Measurements from ENCODE around the gene CTDP1.

Gene CTDP1

DNA sequence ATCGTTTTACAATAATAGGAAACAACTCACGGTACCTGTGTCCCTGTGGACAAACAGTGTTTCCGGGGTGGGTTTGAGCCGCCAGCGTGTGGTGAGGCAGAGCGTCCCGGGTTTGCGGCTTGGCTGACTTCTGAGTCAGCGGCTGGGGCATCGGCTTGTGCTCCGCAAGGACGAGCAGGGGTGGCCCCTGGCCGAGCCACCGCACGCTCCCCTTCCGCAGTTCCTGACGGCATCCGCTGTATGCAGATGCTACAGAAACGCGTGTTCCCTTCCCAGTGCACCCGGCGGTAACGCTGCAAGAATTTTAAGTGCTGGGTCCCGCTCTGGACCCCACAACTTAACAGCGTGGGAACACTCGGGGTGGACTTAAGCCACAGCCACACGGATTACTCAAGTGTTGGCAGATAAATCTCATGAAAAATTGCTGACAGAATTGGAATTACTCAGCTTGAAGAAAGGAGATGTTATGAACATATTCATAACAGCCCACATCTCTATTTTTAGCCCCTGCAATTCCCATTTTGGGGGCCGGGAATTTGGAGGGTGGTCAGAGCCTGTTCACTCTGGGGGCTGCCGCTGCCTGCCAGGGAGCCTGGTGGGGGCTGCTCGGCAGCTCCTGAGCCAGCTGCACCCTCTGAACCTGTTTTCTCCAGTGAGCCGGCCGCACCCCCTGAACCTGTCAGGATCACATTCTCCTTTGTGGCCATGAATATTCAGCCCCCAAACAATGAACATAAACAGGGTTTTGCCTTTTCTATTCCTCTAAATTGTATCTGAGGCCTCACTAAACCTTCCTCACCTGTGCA, 105.6 kb downstream of the CTDP1 start:
- DNase-seq (ENCODE audit: low read depth): no peak

DNA sequence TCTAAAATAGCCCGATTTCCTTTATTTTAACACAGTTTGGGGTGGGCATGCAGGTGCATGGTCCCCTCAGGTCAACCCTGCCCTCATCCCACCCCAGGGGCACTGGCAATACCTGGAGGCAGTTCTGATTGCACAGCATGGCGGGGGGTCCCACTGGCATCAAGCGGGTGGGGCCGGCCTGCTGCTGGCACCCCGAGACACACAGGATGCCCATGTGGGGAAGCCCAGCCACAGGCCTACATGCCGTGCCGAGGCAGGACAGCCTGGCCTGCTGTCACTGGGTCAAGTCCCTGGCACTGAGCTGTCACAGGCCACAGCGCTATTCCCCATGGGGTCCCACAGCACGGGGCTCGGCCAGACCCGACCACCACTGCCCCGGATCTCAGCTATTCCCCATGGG, 106.2 kb downstream of the CTDP1 start:
- no peak for DNase-seq (ENCODE audit: low read depth)

DNA sequence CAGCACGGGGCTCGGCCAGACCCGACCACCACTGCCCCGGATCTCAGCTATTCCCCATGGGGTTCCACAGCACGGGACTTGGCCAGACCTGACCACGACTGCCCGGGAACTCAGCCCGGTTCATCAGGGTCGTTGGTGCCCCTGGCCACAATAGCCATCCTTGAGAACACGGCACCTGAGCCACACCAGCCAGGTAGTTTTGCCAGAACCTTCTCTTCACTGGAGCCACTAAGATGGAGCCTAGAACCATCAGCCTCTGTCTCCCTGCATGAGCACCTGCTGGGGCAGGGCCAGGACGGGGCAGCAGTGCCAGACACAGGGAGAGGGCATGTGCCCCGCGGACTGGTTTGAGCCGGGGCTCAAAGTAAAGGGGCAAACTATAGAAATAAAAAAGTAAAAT, 106.7 kb downstream of the CTDP1 start:
- DNase-seq (ENCODE audit: low read depth): no peak

- no peak for DNase-seq (ENCODE audit: low read depth)
Observed at GRCh38 chr18:79786786-79787526, 107.4 kb downstream of the CTDP1 start.

DNA sequence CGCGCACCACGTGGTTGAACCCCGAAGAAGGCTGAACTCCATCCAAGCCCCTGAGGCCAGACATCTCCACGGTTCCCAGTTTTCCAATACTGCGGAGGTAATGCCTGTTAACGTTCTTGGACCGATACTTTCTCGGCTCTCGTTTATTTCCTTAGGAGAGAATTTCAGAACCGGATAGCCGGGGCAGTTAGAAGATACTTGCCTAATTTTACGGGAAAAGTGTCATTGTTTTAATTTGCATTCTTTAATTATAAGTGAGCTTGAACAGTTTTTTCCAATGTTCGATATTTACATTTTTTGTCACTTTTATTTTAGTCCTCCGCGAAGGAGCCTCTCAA, 107.9 kb downstream of the CTDP1 start:
- no peak for DNase-seq (ENCODE audit: low read depth)

DNA sequence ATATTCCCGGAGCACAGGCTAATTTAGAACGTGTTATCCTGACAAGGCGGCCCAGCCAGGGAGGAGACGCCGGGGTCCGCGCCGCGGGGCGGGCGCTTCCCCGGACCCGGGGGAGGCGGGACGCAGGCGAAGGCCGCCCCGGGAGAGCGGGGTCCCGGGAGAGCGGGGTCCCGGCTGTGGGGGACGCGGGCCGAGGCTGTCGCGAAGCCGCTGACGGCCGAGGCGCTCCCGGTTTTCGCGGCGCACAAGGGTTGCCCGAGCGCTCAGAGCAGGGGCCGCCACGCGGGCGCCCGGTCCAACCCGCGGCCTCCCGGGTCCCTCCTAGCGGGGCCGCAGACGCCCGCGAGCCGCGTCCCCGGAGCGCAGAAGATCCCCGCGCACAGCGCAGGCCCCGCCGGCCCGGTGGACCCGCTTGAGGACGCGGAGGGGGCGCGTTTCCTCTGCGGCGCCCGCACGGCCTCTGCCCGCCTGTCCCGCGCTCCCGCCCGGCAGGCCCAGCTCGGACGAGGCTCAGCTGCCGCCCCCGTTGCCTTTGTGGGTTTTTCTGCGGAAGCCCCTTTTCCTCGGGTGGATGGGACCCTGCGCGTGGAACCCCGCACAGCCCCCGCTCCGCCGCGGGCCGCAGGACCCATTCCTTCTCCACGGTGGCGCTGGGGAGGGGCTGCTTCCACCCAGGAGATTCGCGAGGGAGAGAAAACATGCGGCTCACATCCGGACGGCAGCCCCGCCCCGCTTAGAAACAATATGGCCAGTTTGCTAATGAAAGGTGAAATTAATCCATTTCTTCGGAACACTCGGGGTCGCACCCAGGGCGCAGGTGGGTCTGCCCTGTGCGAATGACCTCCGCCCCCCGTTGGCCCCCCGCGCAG, 108.5 kb downstream of the CTDP1 start:
- no peak for DNase-seq (ENCODE audit: low read depth)

DNA sequence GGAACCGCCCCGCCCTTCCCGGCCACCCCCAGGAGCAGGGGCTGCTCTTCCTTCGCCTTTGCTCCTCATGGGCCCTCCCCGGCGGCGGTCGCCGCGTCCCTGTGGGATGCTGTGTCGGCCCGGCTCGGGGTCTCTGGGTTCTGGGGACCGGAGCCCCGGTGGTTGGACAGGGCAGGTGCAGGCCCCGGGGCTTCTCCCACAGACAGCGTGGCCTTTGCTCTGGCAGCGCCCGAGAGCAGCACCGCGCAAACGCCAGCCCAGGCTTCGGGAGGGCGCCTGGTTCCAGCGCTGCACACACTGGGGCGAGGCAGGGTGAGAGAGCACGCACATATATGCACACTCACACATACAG, 109.1 kb downstream of the CTDP1 start:
- DNase-seq (ENCODE audit: low read depth): no peak

DNA sequence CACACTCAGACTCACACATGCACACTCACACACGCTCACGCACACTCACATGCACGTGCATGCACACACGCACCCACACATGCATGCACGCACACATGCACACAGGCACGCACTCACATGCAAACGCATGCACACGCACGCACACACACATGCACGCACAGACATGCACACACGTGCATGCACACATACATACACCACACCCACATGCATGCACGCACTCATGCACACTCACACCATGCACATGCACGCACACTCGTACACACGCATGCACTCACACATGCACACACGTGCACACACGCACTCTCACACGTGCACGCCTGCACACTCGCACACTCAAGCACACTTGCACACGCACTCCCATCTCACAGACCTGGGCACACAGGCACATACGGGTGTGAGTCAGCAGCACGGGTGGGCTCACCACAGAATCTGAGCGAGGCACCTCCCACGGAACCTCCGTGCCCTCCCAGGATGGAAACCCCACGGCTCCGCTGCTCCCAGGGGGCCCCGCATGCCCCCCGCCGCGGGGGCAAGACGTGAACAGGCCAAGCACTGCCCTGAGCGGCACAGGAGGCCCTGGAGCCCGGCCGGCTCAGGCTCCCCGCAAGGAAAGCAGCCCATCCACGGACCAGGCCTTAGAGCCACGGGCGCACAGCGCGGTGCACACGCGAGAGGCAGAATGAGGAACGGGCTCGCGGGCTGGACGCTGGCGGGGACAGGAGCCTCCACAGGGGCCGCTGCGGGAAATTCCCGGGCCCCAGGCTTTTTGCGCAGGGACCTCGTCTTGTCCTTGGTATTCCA, 109.7 kb downstream of the CTDP1 start:
- no peak for DNase-seq (ENCODE audit: low read depth)

GRCh38 chr18:79789901-79790890, 110.6 kb downstream of the CTDP1 start:
- DNase-seq (ENCODE audit: low read depth): no peak

GRCh38 chr18:79790996-79791972, 111.7 kb downstream of the CTDP1 start:
- DNase-seq (ENCODE audit: low read depth): peak; percentile 35

DNA sequence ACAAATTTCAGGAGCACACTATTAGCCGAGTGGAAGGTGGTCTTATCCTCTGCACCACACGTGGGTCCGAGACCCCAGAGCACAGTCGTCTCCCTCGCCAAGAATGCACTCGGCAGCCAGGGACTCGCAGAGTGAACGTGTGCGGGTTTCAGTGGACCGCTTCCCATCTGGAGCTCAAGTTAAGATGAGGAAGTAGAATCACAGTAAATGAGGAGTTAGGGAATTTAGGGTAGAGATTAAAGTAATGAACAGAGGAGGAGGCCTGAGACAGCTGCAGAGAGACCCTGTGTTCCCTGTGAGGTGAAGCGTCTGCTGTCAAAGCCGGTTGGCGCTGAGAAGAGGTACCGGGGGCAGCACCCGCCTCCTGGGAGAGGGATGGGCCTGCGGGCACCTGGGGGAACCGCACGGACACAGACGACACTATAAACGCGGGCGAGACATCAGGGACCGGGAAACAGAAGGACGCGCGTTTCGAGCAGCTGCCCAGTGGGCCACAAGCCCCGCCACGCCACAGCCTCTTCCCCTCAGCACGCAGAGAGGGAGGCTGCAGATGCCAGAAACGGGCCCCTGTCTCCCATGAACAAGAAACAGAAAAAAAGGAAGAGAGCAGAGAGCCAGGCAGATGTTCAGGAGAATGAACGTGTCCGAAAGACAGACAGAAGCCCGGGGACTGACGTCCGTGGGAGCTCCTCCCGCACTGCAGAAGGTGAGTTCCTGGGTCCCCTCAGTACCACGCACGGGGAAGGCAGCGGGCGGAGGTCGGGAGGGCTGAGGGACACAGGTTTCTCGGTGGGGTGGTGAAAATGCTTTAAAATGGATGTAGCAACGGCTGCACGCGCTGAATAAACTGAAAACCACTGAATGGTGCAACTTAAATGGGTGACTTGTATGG, 112.7 kb downstream of the CTDP1 start:
- no peak for DNase-seq (ENCODE audit: low read depth)

- no peak for DNase-seq (ENCODE audit: low read depth)
Observed at GRCh38 chr18:79792988-79793355, 113.4 kb downstream of the CTDP1 start.

GRCh38 chr18:79794846-79795245, 115.2 kb downstream of the CTDP1 start:
- DNase-seq (ENCODE audit: low read depth): no peak

- no peak for DNase-seq (ENCODE audit: low read depth)
Observed at GRCh38 chr18:79795446-79795845, 115.8 kb downstream of the CTDP1 start.

GRCh38 chr18:79796016-79796415, 116.4 kb downstream of the CTDP1 start:
- DNase-seq (ENCODE audit: low read depth): no peak

DNA sequence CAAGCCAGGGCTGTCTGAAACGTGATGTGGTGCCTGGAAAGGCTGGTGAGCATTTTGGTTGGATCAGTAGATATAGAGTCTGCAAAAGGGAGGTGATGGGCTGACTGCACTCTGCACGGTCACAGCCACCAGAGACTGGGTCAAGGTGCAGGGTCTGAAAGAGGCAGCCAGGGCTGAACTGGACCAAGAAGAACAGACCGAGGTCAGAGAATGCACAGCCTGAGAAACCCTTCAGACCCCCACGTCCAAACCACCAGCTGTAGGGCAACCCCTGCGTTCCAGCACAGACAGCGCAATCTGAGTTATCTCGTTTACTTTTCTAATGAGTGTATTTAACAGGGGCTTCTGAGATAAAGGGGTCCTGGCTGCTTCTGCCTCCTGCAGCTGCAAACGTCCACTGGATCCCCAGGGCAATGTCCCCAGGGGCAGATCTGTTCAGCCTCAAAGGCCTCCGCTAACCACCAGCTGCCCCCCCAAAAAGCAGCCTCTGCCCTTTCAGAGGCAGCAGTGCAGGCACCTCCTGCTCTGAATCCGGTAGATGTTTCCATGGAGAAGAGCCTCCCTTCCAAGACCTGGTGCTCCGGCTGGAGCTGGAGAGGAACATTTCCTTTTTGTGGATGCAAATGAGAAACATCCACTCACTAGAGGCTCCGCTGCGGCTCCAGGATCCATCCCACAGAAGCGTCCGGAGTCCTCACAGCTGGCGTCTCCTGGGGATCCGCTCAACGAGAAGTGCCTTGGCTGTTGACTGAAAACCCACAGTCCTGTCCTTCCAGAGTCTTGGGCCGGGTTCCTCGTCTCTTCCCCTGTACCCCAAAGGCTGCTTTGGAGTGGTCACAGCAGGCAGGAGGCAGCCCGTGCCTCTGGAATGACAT, 117.2 kb downstream of the CTDP1 start:
- DNase-seq (ENCODE audit: low read depth): no peak

DNA sequence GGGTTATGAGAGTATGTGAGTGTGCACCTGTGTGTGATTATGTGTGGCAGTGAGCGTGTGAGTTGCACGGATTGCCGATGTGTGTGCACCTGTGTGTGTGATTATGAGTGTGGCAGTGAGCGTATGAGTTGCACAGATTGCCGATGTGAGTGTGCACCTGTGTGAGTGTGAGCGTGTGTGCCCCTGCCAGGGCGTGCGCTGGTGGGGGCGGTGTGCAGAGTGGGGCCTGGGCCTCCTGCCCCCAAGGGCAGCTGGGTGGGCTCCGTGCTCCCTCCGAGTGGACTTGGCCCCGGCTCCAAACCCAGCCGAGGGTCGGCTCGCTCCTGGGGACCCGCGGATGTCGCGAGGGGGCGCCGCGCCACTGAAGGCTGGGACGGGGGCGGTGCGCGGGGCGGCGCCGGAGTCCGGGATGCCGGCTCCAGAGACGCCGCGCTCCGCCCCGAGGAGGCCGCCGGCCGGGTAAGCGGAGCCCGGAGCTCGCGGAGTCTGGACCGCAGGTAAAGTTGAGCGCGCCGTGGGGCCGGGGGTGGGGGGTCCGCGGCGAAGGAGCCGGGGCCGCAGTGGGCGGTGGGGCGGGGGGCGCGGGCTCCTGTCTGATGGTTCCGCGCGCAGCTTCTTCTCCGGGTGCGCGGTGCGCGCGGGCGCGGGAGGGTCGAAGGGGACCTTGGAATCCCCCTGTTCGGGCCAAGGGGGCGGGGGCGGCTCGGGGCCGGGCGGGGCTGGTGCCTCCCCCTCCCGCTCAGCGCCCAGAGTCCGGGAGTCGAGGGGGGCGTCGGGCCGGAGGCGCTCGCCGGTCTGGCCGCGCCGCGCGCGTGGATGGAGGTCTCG, 118.1 kb downstream of the CTDP1 start, which contains the start of gene KCNG2:
Gene KCNG2, plus strand, starts transcription at position 421 of the 828 bp plus-strand sequence. CDS start 65,730 bp downstream, outside the sequence.
- no peak for DNase-seq (ENCODE audit: low read depth)
